ENCODE results near the gene ALDH3B2. TPM values are rescaled to one million over a fixed set of nuclear protein-coding genes. Genes with fewer than 3 reads are reported as not detected.

ALDH3B2 gene
- total RNA-seq, 1 donor from 2014 or later, result not detected

GRCh38 chr11:67698247-67698646, 23.8 kb upstream of the ALDH3B2 start:
- Histone ChIP-seq H3K27me3 (ENCODE audit: low read depth) (peaks cover 74% of the 10 kb centered on the region), H3K4me3 (no peak overlapping the region), H3K36me3 (no peaks in the 10 kb centered on the region), H3K9me3 (replicated peaks) (peaks cover 8% of the 10 kb centered on the region), H3K4me1 (no peaks in the 10 kb centered on the region), H3K27ac (replicated peaks) (no peak overlapping the region)
- DNase-seq, result no peak
- intact Hi-C loops (cut with micrococcal nuclease), result no loop called here
- no peak for TF ChIP-seq CTCF (IDR thresholded peaks at IDR 0.05; ENCODE audit: borderline replicate concordance)

GRCh38 chr11:67697846-67698245, 23.4 kb upstream of the ALDH3B2 start:
- intact Hi-C loops (cut with micrococcal nuclease), result no loop called here
- no peak for DNase-seq
- peaks cover 72% of the 10 kb centered on the region for H3K27me3 ChIP-seq (ENCODE audit: low read depth)
- H3K4me1 ChIP-seq, result no peaks in the 10 kb centered on the region
- no peak for TF ChIP-seq CTCF (IDR thresholded peaks at IDR 0.05; ENCODE audit: borderline replicate concordance)
- peaks cover 8% of the 10 kb centered on the region for H3K9me3 ChIP-seq (replicated peaks)
- no peak overlapping the region for H3K27ac ChIP-seq (replicated peaks)
- H3K4me3 ChIP-seq, result no peak overlapping the region
- no peaks in the 10 kb centered on the region for H3K36me3 ChIP-seq

- Histone ChIP-seq H3K4me1 (no peaks in the 10 kb centered on the region), H3K9me3 (replicated peaks) (peaks cover 8% of the 10 kb centered on the region), H3K27me3 (ENCODE audit: low read depth) (peaks cover 69% of the 10 kb centered on the region), H3K27ac (replicated peaks) (no peak overlapping the region), H3K4me3 (no peak overlapping the region), H3K36me3 (no peaks in the 10 kb centered on the region)
- DNase-seq, result no peak
- intact Hi-C loops (cut with micrococcal nuclease), result no loop called here
- no peak for TF ChIP-seq CTCF (IDR thresholded peaks at IDR 0.05; ENCODE audit: borderline replicate concordance)
Measured at GRCh38 chr11:67696998-67697397, 22.6 kb upstream of the ALDH3B2 start.

- peaks cover 8% of the 10 kb centered on the region for H3K9me3 ChIP-seq (replicated peaks)
- DNase-seq, result no peak
- no peaks in the 10 kb centered on the region for H3K4me1 ChIP-seq
- no peaks in the 10 kb centered on the region for H3K36me3 ChIP-seq
- no peak overlapping the region for H3K27ac ChIP-seq (replicated peaks)
- no peak for TF ChIP-seq CTCF (IDR thresholded peaks at IDR 0.05; ENCODE audit: borderline replicate concordance)
- intact Hi-C loops (cut with micrococcal nuclease), result no loop called here
- no peak overlapping the region for H3K4me3 ChIP-seq
- H3K27me3 ChIP-seq (ENCODE audit: low read depth), result peaks cover 56% of the 10 kb centered on the region
Measured at GRCh38 chr11:67695606-67696005, 21.2 kb upstream of the ALDH3B2 start.

- no peak for TF ChIP-seq CTCF (IDR thresholded peaks at IDR 0.05; ENCODE audit: borderline replicate concordance)
- H3K27ac ChIP-seq (replicated peaks), result no peak overlapping the region
- intact Hi-C loops (cut with micrococcal nuclease), result no loop called here
- H3K27me3 ChIP-seq (ENCODE audit: low read depth), result peaks cover 50% of the 10 kb centered on the region
- DNase-seq, result no peak
- peaks cover 8% of the 10 kb centered on the region for H3K9me3 ChIP-seq (replicated peaks)
- no peaks in the 10 kb centered on the region for H3K4me1 ChIP-seq
- H3K4me3 ChIP-seq, result no peak overlapping the region
- no peaks in the 10 kb centered on the region for H3K36me3 ChIP-seq
Measured at GRCh38 chr11:67694875-67695555, 20.6 kb upstream of the ALDH3B2 start.
